Activated CD4-positive, alpha-beta T cell treated with anti-CD3 and anti-CD28 coated beads, Interleukin-2, amount 50 U/mL, for 16 hours (primary cell): ENCODE data around the gene P2RX1.

Experiments used
- DNase-seq: peaks from one replicate; pipeline ENCODE4 v3.0.0-alpha.2; 2020

P2RX1 gene

DNA sequence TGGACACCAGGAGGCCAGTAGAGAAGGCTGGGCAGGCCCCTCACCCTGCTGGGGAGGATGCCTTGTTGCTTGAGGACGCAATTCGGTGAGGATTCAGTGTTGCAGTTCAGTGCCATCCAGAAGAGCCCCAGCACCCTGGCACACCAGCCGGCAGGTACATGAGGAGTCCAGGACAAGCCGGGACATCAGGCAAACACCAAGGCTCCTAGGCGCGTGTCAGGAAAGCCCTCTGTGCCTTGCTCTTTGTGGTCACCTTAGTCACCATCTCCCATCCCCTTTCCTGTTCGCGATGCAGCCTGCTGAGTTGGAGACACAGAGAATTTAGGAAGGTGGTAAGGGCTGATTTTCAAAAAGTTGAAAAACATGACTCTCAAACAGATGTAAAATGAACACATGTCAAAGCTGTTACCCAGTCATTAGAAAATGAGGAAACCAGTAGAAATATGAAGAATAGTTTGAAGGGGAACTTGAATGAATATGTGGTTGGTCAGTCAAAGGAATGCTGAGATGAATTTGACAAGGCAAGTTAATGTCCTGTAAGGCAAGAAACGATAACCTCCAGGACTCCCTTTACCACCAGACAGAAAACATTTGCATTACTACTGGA is 67.9 kb downstream of the P2RX1 start:
- no peak for DNase-seq

DNA sequence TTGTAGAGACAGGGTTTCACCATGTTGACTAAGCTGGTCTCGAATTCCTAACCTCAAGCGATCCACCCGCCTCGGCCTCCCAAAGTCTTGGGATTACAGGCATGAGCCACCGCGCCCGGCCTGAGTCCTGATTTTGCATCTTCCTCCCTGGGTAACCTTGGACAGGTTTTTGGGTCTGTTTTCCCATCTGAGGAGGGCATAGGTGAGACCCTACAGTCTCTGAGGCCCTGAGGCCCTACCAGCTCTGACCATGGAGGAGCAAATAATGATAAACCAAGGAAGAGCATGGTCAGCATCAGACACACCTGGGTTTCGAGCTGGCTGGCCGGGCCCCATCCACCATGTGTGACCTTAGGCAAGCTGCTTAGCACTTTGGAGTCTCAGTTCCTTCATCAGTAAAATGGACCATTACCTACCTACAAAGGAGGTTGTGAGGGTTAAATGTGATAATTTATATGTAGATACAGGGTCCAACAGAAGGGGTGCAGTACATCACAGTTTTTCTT is 69.0 kb downstream of the P2RX1 start:
- DNase-seq = no peak
